Smooth muscle cell of the umbilical artery (primary cell): ENCODE results near the gene NLRP4. TPM values are rescaled to one million over a fixed set of nuclear protein-coding genes. Genes with fewer than 3 reads are reported as not detected.

ENCODE experiments used
- total RNA-seq: library from RNA; depleted of rRNA; stranded (reverse); fragments of >200 nt; gene quantifications from 2 replicates; pipeline ENCODE4 v1.2.3, GENCODE V29; 2014

NLRP4 gene, protein sequence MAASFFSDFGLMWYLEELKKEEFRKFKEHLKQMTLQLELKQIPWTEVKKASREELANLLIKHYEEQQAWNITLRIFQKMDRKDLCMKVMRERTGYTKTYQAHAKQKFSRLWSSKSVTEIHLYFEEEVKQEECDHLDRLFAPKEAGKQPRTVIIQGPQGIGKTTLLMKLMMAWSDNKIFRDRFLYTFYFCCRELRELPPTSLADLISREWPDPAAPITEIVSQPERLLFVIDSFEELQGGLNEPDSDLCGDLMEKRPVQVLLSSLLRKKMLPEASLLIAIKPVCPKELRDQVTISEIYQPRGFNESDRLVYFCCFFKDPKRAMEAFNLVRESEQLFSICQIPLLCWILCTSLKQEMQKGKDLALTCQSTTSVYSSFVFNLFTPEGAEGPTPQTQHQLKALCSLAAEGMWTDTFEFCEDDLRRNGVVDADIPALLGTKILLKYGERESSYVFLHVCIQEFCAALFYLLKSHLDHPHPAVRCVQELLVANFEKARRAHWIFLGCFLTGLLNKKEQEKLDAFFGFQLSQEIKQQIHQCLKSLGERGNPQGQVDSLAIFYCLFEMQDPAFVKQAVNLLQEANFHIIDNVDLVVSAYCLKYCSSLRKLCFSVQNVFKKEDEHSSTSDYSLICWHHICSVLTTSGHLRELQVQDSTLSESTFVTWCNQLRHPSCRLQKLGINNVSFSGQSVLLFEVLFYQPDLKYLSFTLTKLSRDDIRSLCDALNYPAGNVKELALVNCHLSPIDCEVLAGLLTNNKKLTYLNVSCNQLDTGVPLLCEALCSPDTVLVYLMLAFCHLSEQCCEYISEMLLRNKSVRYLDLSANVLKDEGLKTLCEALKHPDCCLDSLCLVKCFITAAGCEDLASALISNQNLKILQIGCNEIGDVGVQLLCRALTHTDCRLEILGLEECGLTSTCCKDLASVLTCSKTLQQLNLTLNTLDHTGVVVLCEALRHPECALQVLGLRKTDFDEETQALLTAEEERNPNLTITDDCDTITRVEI
- not detected in 2 replicates for total RNA-seq

GRCh38 chr19:55836340-55836739 lies at the start of gene NLRP4:
TSS of gene NLRP4 (plus strand) at chr19:55836540. CDS start at chr19:55852081, 15,541 bp downstream.

GRCh38 chr19:55831846-55832245 lies 4.5 kb upstream of the NLRP4 start, which contains the start of gene NLRP11:
TSS of gene NLRP11 (minus strand) at chr19:55831999. CDS start at chr19:55818174, 13,825 bp downstream.

Other genes starting within 250 kb of the NLRP4 start
- 3.0 and 3.6 TPM in 2 replicates for gene FIZ1, start 237.0 kb upstream of the NLRP4 start, total RNA-seq
- 5.9 and 7.1 TPM in 2 replicates for gene ZNF524, start 236.3 kb upstream of the NLRP4 start, total RNA-seq
- 2.1 and 3.3 TPM in 2 replicates for gene ZNF865, start 230.9 kb upstream of the NLRP4 start, total RNA-seq
- gene ZNF784, start 212.0 kb upstream of the NLRP4 start, total RNA-seq, result 2.5 and 4.2 TPM in 2 replicates
- gene ZNF580, start 195.5 kb upstream of the NLRP4 start, total RNA-seq, result 4.8 and 4.9 TPM in 2 replicates
- gene ZNF581, start 192.9 kb upstream of the NLRP4 start, total RNA-seq, result 10.7 and 14.6 TPM in 2 replicates
- 8.2 and 8.6 TPM in 2 replicates for gene CCDC106, start 188.3 kb upstream of the NLRP4 start, total RNA-seq
- 61.8 and 111 TPM in 2 replicates for gene U2AF2, start 181.5 kb upstream of the NLRP4 start, total RNA-seq
- 51.4 and 172 TPM in 2 replicates for gene EPN1, start 161.3 kb upstream of the NLRP4 start, total RNA-seq
- gene NLRP9, start 98.1 kb upstream of the NLRP4 start, total RNA-seq, result not detected in 2 replicates
- gene RFPL4A, start 77.4 kb upstream of the NLRP4 start, total RNA-seq, result not detected in 2 replicates
- gene RFPL4AL1, start 67.4 kb upstream of the NLRP4 start, total RNA-seq, result not detected in 2 replicates
- gene NLRP11, start 4.5 kb upstream of the NLRP4 start, total RNA-seq, result not detected in 2 replicates
- gene NLRP13, start 95.8 kb downstream of the NLRP4 start, total RNA-seq, result not detected in 2 replicates
- gene NLRP8, start 111.3 kb downstream of the NLRP4 start, total RNA-seq, result not detected in 2 replicates
- not detected in 2 replicates for gene NLRP5, start 150.2 kb downstream of the NLRP4 start, total RNA-seq